Fibroblast of the aortic adventitia (primary cell): ENCODE data around the gene STRBP. TPM values are rescaled to one million over a fixed set of nuclear protein-coding genes. Genes with fewer than 3 reads are reported as not detected.

Experiments used
- DNase-seq: peaks from one replicate; pipeline ENCODE4 v3.0.0-alpha.2; 2010; ENCODE audit warnings: low read depth
- H3K4me3 ChIP-seq: 2 replicates; pipeline ENCODE4 v1.5.1; 2011; ENCODE audit warnings: low read depth, mild to moderate bottlenecking, control low read depth, low read length, moderate library complexity
- total RNA-seq: library from RNA; depleted of rRNA; stranded (reverse); fragments of >200 nt; gene quantifications from 2 replicates; pipeline ENCODE4 v1.2.3, GENCODE V29; 2012; ENCODE audit warnings: low replicate concordance
- TF ChIP-seq, protein P1 (sequence below): IDR thresholded peaks from 2 replicates; pipeline ENCODE4 v1.5.1; 2011; ENCODE audit warnings: mild to moderate bottlenecking, low read length, control low read depth, inconsistent platforms; ENCODE audit not compliant: insufficient read depth

Gene STRBP
- total RNA-seq, 1 donor = 2.6 TPM

GRCh38 chr9:123116036-123116435, 152.3 kb downstream of the STRBP start:
- no peak for DNase-seq
- no peak overlapping the region for H3K4me3 ChIP-seq
- TF ChIP-seq, protein P1, sequence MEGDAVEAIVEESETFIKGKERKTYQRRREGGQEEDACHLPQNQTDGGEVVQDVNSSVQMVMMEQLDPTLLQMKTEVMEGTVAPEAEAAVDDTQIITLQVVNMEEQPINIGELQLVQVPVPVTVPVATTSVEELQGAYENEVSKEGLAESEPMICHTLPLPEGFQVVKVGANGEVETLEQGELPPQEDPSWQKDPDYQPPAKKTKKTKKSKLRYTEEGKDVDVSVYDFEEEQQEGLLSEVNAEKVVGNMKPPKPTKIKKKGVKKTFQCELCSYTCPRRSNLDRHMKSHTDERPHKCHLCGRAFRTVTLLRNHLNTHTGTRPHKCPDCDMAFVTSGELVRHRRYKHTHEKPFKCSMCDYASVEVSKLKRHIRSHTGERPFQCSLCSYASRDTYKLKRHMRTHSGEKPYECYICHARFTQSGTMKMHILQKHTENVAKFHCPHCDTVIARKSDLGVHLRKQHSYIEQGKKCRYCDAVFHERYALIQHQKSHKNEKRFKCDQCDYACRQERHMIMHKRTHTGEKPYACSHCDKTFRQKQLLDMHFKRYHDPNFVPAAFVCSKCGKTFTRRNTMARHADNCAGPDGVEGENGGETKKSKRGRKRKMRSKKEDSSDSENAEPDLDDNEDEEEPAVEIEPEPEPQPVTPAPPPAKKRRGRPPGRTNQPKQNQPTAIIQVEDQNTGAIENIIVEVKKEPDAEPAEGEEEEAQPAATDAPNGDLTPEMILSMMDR = no peak

DNA sequence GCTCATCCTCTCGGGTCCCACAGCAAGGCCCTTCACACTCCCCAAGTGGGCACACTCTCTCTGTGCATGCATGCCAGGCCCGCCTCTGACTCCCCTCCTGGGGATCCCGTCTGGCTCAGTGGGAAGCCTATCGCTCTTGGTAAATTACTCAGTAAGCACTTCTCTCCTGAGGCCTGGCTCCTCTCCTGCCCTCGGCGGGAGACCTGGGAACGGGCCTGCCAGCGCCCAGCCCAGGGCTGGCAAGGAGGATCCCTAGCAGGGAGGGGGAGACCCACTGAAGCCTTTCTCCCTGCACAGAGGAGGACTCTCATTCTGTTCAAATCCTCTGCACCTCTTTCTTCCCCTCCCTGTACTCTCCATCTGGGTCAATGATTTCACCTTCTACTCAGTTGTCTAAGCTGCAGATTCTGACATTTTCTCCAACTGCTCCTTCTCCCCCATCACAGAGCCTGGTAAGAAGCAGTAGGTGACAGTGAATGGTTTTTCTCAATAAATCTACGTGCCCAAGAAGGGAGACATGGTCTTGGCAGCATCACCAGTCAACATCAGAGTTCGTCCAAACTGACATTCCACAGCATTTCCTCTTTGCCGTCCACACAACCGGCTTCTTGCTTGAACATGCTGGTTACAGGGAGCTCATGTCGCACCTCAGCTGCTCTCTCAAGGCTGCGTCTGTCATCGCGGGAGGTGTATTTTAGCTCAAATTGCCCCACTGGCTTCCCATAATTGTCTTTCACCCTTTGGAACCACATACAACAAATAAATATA, 153.1 kb downstream of the STRBP start:
- no peak for DNase-seq
- TF ChIP-seq, protein P1 = no peak
- H3K4me3 ChIP-seq = no peak overlapping the region

- no peak for DNase-seq
- TF ChIP-seq, protein P1 = no peak
- no peak overlapping the region for H3K4me3 ChIP-seq
Measured at GRCh38 chr9:123113185-123113584, 155.2 kb downstream of the STRBP start.

DNA sequence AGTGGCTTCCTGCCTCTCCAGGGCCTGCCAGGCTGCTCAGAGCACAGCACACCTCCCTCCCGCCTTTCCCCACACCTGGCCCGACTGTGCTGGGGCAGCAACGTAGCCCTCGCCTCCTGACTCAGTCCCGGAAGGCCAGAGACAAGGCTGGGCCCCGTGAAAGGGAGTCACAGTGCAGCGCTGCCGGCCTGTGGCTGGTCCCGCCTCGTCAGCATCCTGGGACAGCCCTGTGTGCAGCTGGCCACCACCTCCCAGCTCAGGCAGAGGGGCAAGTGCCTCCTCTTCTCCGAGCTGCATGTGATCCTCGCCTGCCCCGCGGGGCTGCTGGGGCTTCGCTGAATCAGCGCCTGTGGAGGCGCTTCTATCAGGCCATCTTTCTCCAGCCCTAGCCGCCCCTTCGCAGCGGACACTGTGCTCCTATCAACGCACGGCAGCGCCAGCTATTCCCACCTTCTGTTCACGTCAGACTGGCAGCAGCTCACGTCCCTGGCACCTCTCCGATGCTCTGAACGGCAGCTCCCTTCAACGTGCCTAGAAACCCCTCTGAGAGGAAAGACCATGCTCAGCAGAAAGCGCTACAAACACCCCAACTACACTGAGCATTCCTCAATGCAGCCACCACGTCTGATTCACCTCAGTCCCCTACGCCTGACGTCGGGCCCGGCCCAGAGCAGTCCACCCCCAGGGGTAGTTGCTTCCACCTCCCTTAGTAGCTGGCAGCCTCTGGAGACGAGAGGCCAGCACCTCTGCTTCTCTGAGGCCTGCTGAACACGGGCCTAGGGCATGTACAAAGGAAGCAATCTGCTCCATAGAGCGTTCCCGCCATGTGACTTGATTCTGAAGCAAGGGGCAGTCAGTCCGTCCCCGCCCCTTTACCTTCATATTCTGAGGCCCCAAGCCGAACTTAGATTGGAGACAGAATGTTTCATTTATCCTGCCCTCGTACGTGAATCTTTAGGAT, 156.1 kb downstream of the STRBP start:
- TF ChIP-seq, protein P1 = no peak
- H3K4me3 ChIP-seq = no peak overlapping the region
- no peak for DNase-seq

DNA sequence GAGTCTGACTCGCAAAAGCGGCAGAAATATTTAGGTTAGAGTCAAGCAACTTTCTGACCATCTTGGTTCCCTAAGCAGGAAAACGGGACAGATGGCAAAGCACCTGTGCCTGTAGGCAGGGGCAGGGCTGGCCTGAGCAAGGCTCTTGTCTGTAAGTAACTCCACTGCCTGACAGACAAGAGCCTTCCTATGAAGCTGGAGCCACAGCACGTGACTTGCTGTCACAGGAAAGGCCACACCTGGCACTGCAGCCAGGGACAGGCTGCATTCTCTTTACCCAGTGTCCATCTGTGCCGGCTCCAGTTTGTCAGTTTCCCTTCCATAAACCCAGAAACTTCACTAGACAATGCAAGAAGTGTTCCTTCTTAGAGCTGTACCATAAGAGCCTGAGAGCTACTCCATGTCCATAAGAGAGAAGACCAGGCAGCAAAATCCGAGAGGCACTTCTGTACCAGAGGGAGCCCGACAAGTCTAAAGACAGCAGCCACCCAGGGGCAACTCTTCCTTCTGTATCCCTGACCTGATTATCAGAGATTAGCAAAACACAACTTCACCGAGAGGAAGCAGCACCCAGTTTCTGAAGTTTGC, 156.9 kb downstream of the STRBP start:
- no peak overlapping the region for H3K4me3 ChIP-seq
- TF ChIP-seq, protein P1 = no peak
- DNase-seq = no peak

DNA sequence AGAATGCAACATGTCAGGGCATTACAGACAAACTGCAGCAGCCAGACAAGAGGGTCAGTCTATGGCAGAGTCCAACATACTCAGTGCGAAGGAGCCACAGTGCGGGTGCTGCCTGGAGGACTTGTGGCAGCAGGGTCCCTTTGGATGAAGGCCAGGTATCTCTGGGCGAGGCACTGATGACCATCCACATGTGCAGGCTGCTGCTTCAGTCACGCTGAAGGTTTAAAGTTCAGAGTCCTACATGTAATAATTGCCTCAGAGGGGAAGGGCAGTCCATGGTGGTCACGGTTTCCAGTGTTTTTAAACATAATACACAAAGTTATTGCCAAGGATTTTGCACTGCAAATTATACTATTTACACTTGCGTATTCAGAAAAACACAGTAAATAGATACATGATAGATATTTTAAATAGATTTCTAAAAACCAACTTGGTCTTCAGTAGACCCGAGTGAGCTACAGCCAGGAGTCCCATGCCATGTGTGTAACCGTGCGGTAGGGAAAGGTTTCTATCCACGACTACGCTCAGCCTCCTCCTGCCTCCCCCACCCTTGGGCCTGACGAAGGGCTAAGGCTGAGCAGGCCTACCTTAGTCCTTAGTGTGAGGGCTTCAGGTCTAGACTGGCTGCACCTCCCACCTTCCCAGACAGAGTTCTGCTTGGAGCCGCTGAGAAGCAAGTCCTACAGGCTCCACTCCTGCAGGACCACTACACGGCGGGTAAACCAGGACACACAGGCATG, 158.7 kb downstream of the STRBP start:
- TF ChIP-seq, protein P1 = no peak
- no peak overlapping the region for H3K4me3 ChIP-seq
- no peak for DNase-seq
